Vagina (tissue), 2 donors: ENCODE measurements around the gene AGPS.

Experiments used
- POLR2A ChIP-seq, 2 donors: fragments of 450-650 bp; IDR thresholded peaks; one replicate each; pipeline ENCODE4 v1.6.1; 2017; ENCODE audit warnings: antibody characterized with exemption in 2 of 2, mild to moderate bottlenecking in 2 of 2, moderate library complexity in 2 of 2
- POLR2AphosphoS5 ChIP-seq, 2 donors: sonication (generic); formaldehyde crosslinking; IDR thresholded peaks; one replicate each; pipeline ENCODE4 v1.9.0; 2017; ENCODE audit warnings: antibody characterized with exemption in 2 of 2, mild to moderate bottlenecking in 2 of 2, low read depth in 1 of 2; ENCODE audit not compliant: insufficient read depth in 1 of 2
- TF ChIP-seq, protein P1 (sequence below), 3 experiments: fragments of 450-650 bp in 2 of 3; fragments of 200-600 bp in 1 of 3; sonication (generic) in 1 of 3; IDR thresholded peaks; one replicate each; pipeline ENCODE4 v1.5.1; 2017 to 2019; ENCODE audit warnings: antibody characterized with exemption in 3 of 3, mild to moderate bottlenecking in 2 of 3, moderate library complexity in 2 of 3

DNA sequence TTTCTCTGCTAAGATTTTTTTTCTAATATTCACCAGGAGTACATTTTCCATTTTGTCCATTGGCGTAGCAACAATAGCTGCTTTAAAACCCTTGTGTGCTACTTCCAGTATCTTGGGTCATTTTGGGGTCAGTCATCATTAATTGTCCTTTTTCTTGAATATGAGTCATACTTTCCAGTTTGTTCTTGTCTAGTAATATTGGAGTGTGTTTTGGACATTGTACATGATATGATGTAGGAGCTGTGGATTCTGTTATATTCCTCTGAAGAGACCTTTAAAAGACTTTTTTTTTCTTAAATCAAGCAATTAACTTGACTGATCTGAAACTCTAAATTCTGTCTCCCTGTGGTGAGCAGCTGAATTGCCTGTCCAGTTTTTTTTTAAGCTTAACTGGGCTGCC, 40.8 kb downstream of the AGPS start:
- TF ChIP-seq POLR2A (IDR thresholded peaks at IDR 0.05) (no peak), POLR2AphosphoS5 (IDR thresholded peaks at IDR 0.05; ENCODE audit: insufficient read depth in 1 of 2, low read depth in 1 of 2) (no peak)
- TF ChIP-seq, protein P1, sequence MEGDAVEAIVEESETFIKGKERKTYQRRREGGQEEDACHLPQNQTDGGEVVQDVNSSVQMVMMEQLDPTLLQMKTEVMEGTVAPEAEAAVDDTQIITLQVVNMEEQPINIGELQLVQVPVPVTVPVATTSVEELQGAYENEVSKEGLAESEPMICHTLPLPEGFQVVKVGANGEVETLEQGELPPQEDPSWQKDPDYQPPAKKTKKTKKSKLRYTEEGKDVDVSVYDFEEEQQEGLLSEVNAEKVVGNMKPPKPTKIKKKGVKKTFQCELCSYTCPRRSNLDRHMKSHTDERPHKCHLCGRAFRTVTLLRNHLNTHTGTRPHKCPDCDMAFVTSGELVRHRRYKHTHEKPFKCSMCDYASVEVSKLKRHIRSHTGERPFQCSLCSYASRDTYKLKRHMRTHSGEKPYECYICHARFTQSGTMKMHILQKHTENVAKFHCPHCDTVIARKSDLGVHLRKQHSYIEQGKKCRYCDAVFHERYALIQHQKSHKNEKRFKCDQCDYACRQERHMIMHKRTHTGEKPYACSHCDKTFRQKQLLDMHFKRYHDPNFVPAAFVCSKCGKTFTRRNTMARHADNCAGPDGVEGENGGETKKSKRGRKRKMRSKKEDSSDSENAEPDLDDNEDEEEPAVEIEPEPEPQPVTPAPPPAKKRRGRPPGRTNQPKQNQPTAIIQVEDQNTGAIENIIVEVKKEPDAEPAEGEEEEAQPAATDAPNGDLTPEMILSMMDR (IDR thresholded peaks at IDR 0.05): no peak
